GM19238 (cell line): ENCODE data around the gene NECTIN4.

Experiments
- DNase-seq: peaks from one replicate; pipeline ENCODE4 v3.0.0; 2011; ENCODE audit warnings: low spot score; ENCODE audit not compliant: insufficient read length

Gene NECTIN4

DNA sequence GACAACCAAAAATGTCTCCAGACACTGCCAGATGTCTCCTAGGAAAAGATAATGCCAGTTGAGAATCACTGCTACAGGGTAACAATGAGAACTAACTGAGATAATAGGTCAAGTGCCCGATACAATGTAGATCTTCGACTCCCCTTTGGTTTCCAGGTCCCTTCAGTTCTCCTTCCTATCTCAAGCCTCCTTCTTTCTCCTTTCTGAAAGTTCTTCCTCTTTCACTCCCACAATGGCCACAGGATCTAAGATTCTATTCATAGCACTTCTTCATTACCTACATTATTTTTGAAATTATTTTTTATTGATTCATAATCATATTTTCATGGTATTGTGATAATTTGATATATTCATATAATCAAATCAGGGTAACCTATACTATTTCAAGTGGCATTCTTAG, 22.2 kb upstream of the NECTIN4 start:
- no peak for DNase-seq

DNA sequence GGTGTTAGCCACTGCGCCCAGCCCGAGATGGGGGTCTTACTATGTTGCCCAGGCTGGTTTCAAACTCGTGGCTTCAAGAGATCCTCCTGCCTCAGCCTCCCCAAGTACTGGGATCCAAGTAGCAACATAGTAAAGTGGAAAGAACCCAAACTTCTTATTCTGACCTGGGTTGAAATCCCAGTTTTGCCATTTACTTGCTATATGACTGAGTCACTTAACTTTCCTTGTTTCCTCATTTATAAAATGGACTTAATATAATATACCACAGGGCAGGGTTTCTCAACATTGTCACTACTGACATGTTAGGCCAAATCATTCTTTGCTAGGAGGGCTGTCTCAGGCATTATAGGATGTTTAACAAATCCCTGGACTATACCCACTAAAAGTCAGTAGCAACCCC, 21.8 kb upstream of the NECTIN4 start:
- DNase-seq, result no peak

DNA sequence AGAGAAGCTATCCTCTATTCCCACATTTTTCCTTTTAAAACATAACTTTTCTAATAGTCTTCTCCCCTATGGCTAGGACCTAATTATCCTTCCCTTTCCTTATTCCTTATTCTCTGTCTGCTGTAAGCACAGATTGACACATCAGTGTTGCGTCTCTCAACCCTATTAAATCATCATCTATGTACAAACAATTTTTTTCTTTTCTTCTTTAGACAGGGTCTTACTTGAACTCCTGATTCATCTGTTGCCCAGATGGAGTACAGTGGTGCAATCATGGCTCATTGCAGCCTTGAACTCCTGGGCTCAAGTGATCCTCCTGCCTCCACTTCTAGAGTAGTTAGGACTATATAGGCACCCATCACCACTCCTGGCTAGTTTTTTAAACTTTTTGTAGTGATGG, 17.1 kb upstream of the NECTIN4 start:
- DNase-seq, result no peak

DNA sequence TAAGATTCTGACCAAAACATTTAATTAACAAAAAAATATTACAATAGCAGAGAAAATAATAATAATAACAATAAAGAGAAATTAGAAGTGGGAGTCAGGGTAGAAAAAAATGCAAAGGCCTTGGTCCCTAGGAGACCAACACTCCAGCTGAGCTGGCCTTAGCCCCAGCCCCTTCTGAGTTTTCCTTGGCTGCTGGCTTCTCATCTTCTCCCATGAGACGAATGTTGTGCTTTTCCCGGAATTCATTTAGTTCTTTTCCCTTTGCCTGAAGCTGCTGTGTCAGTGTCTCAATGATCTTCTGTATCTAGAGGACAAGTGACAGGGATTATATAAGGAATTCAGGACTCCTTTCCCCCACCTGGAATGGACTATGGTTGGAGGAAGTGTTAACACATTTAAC, 11.2 kb upstream of the NECTIN4 start:
- DNase-seq, result no peak

DNA sequence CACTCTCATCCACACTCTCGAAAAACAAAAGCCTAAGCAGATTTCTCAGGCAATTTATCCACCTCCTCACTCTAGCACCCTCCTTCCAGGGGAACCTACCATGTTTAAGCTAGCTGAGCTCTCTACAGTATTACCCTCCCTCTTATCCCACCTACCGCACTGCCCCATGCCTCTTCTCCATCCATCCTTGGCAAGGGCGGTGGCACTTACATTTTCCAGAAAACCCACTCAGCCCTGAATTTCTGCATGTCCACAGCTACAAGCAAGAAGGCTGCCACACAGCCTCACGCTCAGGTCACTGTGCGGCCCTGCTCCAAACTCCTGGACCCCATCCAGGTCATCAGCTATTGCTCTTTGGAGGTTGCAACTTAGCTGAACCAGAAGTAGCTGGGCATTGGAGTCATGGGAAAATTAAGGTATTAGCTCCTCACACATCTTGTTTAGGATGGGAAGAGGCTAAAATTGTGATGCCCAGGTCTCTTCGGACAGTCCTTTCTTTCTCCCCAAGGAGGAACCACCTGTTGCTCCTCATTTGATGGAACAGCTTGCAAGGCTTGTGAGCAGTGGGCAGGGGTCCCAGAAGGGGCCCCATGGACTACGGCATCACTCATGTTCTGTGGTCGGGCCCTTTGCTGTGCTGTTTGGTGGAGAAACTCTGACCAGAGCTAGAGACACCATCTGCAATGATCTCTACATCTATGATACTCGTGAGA, 9.9 kb upstream of the NECTIN4 start:
- DNase-seq, result no peak

DNA sequence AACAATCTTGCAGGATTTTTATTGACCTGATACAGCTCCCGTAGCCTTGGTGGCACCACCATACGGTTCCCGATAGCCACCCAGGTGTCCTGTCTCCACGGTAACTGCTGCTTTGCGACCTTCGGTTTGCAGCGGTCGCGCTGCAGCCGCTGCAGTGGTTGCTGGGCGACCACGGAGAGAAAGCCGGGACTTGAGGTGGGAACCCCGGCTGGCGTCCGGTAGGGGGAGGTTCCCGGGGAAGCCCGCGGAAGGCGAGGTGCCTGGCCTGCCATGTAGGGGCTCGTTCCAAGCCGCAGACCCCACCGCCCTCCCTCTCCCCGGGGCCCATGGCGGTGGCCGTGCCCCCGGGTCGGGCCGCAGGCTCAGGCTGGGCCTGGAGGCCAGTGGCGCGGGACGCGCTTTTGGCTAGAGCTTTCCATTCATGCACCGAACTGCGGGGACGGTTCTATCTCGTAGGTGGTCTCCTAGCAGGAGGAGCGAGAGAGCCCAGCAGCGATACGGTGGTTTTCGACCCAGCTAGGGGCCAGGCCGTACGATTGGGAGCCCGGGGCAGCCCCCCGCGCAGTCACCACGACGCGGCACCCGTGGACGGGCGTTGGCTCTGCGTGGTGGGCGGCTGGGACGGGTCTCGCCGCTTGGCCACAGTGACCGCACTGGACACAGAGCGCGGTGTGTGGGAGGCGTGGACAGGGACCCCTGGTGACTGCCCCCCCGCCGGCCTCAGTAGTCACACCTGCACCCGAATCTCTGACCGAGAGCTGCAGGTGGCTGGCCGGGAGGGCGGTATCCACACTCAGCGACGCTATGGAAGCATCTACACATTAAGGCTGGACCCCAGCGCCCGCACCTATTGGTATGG, 9.1 kb upstream of the NECTIN4 start, which contains the start of gene KLHDC9:
Gene KLHDC9 (plus strand): TSS at position 152 of the 859 bp plus-strand sequence. CDS start 175 bp downstream, at position 327.
- DNase-seq, result peak; percentile 93

DNA sequence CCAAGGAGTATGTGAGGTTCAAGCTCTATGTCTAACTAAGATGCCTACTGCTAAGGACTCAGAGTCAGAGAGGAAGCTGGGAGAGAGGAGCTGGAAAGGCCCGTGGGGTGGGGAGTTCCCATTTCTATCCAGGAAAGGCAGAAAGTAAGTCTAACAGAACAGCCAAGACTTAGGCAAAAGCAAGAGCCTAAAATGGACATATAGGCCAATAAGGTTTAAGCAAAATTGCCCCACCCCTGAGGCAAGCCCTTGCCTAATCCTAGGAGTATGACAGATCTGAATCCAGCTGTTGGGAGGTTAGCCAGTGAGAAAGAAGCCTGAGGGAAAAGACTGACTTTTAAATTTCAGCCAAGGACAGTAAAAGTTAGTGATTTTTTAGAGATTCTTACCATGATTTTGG, 7.2 kb upstream of the NECTIN4 start:
- no peak for DNase-seq

DNA sequence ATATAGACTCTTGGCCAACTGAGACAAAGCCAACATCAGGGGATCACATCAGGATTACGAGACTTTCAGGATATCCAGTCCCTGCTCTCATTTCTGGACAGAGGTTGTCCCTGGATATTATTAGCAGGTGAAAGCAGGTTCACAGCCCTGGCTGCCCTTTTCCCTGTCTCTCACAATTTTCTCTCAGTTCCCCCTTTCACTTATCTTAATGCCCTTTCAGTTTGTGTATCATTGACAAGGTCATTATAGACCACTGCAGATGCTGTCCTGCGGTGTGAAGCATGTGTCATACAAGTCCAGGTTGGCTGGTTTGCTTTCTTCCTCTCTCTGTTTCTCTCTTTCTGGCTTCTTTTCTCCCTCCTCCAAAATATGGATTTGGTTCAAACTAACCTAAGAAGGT, 6.7 kb upstream of the NECTIN4 start:
- peak; percentile 52 for DNase-seq

DNA sequence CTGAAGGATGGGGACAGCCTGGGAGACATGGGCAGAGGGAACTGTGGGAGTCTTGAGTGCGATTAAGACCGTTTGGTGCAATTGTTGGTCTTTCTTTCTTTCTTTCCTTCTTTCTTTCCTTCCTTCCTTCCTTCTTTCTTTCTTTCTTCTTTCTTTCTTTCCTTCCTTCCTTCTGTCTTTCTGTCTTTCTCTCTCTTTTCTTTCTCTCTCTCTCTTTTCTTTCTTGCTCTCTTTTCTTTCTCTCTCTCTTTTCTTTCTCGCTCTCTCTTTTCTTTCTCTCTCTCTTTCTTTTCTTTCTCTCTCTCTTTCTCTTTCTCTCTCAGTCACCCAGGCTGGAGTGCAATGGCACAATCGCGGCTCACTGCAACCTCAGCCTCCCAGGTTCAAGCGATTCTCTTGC, 5.9 kb upstream of the NECTIN4 start:
- DNase-seq, result no peak

DNA sequence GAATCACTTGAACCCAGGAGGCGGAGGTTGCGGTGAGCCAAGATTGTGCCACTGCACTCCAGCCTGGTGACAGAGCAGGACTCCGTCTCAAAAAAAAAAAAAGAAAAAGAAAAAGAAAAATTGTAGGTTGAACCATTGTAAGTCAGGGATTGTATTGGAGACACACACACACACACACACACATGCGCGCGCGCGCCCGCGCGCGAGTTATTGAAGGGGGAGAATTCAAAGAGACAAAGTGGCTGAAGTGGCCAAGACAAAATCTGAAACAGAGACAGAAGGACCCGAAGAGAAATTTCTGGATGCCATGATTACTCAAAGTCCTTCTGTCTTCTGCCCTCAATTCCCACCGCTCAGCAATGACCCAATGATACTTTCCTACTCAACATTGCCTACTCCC, 5.1 kb upstream of the NECTIN4 start:
- no peak for DNase-seq

DNA sequence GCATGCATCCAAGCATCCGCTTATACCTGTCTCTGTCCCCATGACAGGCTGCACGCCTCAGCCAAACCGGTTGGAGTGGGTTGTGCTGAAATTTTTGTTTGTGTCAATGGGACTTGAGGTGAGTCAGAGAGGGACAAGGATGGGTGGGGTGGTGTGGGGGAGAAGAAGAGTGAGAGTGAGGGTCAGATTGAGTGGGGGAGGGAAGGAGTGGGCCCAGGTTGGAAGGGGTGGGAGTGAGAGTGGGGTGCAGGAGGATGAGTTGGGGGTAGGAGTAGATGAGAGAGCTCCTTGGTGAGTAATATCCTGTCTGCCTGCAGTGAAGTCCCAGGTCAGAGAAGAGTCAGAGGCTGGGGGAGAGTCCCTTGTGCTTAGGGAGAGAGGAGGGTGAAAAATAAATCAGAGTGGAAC, 3.3 kb upstream of the NECTIN4 start:
- no peak for DNase-seq

DNA sequence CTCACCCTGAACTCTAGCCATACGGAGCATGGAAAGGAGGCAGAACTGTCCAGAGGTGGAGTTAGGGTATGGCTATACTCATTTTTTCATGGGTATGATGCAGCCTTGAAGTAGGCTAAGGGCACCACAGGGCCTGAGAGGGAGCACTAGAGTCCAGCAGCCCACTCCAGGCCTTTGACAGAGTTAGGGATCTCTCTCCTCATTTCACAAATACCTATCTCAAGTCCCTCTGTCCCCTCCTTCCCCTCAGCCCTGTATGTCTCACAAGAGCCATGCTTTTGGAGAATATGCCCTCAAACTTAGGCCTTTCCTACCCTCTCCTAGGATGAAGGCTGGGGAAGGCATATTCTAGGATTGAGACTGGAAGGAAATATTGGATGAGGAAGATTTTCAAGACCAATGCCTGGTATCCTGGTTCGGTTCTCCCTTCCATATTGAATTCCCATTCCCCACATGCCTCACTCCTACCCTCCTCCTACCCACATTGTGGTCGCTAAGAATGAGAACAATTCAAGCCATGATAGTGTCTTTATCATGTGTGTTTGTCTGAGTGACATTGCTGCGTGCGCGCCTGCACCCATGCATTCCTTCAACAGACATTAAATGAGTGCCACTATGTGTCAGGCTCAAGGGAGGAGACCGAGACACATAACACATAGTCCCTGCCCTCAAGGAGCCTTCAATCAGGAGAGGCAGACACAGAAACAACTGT, 2.6 kb upstream of the NECTIN4 start:
- DNase-seq, result no peak

DNA sequence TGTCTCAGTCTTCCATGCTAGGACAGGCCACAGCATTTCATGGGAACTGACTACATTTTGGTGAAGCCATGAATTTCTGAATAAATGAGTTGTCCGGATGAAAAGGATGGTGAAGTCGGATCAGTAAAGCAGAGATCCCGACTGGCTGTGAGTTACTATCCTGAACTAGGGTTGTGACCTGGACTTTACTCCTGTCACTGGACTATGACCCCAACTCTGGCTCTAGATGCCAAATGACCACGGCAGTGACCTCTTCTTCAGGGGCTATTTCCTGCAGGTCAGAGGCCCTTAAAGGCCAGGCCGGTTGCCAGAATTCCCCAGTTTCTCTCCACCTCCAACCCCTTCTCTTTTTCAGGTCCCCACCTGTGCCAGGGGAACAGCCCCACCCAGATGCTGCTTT, 1.7 kb upstream of the NECTIN4 start:
- no peak for DNase-seq

DNA sequence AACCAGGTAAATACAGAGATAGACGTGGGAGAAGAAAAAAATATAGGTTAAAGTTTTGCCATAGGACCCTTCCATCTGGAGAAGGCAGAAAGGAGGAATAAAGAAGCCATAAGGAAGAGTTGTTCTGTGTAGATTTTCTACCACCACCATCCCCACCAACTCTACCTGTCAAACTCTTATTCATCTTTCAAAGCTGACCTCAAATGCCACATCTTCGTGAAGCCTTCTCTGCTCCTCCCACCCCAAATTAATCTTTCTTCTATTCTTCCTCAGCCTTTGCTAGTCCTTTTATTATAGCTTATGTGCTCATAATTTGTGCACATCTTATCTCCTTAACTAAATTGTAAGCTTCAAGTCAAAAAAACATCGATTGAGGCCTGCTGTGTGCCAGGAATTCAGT, 1.3 kb upstream of the NECTIN4 start:
- DNase-seq, result no peak

DNA sequence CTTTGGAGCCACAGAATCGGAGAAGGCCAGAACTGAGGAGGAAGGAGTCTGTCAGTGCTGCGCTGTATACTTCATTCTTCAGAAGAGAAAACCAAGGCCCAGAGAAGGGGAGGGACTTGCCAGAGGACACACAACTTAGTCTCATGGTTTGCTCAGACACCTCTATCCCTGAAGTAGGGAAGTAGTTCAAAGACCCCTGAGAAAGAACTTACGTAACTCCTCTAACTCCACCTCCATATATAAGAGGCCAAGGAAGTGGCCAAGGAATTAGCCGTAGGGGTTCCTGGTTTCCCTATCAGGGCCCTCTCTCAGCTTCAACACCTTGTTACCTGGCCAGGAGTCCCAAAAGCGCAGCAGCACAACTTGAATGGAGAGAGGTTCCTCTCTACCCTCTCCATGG, 580 bp upstream of the NECTIN4 start:
- no peak for DNase-seq

DNA sequence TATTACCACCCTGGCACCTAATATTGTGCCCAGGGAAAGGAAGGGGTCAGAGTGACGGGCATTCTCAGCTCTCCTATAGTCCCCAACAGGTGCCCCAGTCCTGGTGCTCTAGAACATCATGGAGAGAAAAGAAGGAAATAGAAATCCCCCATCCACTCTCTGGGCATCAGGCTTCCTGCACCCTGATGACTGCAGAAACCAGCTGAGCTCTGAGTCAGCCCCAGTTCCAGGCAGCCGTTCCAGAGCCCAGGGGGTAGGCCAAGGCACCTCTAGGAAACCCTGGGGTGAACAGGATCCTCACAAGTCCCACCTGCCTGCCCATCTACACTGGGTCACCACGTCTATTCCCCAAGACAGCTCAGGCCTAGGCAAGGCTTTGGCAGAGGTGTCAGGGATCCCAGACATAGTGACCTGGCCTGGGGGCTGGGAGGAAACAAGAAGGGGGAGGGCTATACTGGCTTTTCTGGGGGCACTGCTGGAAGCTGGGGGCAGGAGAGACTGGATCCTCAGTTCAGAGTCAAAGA, 709 bp downstream of the NECTIN4 start:
- no peak for DNase-seq

DNA sequence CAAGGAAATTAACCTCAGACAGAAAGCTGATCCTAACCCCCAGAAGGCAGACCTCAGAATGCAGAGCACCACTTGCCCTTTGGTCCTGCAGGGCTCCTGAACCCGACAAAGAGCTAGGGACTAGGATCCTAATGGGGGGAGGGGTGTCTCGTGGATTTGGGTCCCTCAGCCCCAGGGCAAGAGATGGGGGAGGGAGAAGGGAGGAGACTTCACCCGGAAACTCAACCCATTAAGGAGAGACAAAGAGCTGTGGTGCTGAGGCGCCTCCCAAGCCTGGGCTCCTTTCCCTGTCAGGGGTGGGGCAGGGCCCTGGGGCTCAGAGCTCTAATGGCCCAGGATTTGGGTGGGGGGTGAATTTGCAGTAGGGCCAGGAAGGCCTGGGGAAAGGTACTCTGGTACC, 2.9 kb downstream of the NECTIN4 start:
- DNase-seq, result no peak

DNA sequence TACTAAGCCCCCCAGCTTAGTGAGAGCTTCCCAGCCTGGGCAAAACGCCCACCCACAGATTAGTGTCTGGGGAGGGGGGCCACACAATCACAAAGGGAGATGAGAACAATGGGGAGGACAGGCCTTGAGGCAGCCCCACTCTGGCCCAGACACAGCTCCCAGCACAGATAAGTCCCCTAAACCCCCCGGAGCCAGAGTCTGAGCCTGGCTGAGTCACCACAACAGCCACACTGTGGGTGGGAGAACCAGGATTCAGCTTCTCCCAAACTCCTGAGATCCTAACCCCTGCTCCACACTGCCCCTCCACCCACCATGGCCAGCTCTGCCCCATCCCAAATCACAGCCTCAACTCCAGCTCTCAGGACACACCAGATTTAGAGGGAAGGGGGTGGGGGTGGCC, 4.2 kb downstream of the NECTIN4 start:
- DNase-seq, result no peak

DNA sequence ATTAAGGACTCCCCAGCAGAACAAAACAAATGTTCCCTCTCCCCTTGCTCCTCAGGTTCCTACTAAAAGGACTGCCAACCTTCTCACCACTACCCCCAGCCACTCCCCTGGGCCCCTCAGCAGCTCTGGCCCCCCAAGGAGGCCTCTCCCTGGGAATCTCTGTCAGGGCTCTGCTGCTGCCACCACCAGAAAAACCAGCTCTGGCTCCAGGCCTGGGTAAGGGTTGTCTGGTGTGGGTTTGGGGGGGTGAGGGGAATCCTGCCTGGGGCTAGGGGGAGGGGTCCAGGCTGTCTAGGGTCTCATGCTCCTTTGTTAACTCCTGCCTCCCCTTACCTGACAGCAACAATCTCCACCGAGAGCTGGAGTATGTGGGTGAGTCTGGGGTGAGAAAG, 4.8 kb downstream of the NECTIN4 start:
- DNase-seq, result no peak

DNA sequence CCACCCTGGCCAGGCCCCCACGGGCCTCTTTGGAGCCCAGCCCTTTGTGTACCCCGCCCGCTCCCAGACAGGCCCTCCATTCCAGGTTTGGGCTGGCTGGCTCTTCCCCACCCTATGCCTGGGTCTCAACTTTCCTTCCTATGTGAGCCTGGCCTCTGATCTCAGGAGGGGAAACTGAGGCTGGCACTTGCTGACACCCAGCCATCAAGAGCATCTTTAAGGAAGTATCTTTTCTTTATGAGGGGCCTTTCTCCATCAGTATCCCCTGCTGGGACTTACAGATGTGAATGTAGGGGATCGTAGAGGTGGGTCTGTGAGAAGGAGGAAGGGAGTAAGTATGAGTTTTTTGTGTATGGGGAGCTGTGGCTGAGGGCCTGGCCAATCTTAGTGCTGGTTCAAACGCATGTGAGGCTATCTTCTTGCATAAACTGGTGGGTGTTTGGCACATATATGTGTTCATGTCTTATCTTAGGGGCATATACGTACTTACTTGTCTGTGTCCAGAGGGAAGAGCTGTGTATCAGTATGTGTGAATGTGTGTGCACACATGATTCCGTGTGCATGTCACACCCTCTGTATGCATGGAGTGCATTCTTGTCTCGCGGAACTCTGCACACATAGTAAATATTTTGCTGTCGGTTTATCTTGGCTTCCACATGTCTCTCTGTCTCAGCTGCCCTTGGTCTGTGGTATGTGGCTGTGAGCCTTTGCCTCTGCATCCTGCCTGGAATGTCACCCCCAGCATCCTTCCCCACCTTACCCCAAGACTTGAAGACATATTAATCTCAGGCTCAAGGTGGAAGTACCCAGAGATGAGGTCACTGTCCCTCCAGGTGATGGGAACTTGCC, 5.4 kb downstream of the NECTIN4 start:
- DNase-seq, result no peak
